Gastrocnemius medialis (tissue), 4 donors: ENCODE measurements around the gene RORC.

ENCODE experiments used
- CTCF ChIP-seq, 5 experiments: fragments of 450-650 bp in 3 of 5; fragments of 200-600 bp in 2 of 5; sonication (generic) in 2 of 5; IDR thresholded peaks in 4 of 5; conservative IDR thresholded peaks in 1 of 5; 1 replicate in 4 of 5; 2 replicates in 1 of 5; pipeline ENCODE4 v1.5.1; 2016 to 2019; ENCODE audit warnings: antibody characterized with exemption in 5 of 5, mild to moderate bottlenecking in 3 of 5, moderate library complexity in 3 of 5
- POLR2A ChIP-seq, 2 donors: fragments of 450-650 bp; IDR thresholded peaks; one replicate each; pipeline ENCODE4 v1.6.1; 2017; ENCODE audit warnings: antibody characterized with exemption in 2 of 2, mild to moderate bottlenecking in 2 of 2, moderate library complexity in 2 of 2

DNA sequence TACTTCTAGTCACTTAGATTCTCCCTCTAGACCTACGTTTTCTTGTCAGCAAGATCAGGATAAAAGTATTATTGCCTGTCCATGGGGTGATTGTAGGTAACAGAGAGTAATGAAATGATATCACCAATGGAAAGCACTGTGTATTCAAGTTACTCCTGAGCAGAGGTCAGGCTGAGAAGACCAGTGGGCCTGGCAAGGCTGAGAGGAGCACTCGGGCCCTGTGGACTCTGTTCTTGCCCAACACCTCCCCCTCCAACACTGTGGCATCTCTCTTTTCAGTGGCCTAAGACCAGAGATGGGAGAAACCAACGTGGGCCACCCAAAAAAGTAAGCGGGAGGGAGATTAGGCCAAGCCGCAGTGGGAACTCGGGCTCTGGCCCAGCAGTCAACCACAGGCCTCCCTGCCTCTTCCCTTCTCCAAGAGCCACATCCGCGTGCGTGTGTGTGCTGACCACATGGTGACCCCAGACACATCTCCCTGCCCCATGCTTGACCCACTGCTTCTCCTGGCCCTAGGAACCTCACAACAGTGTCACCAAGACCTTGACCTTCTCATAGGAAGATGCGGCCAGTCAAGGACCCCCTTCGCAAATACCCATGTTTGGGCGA, 12.3 kb downstream of the RORC start:
- TF ChIP-seq CTCF (IDR thresholded peaks at IDR 0.05 in 4 of 5, conservative IDR thresholded peaks at IDR 0.05 in 1 of 5), result no peak
- TF ChIP-seq POLR2A (IDR thresholded peaks at IDR 0.05), result no peak
